ENCODE results near the gene BPIFB3.

Gene BPIFB3

DNA sequence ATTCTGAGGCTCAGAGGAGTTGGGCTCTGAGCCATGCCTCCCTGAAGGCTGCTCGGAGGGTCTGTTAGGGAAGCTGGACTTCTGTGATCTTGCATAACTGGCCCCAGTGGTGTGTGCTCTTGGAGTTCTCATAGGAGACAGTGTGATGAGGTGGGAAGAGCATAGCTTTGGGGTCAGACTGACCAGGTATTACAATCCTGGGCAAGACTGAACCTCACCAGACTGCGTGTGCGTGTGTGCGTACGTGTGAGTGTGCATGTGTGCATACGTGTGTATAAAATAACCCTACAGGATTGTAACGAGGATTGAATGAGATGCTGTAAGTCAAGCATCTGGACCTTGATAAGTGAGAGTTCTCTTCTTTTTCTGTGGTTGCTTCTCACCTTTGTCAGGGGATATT is 36.2 kb upstream of the BPIFB3 start:
- Histone ChIP-seq H3K9ac (ENCODE audit: insufficient read length, low read depth) (no peak overlapping the region), H3K4me3 (ENCODE audit: insufficient read length, low read depth) (no peak overlapping the region), H3K36me3 (ENCODE audit: insufficient read depth, insufficient read length, low read length) (no peaks in the 10 kb centered on the region), H3K9me3 (ENCODE audit: insufficient read depth, low read length) (no peaks in the 10 kb centered on the region), H3K27me3 (ENCODE audit: insufficient read depth, insufficient read length) (peaks cover 3% of the 10 kb centered on the region), H3K4me1 (ENCODE audit: insufficient read depth, insufficient read length) (peaks cover 8% of the 10 kb centered on the region)
- no peak for TF ChIP-seq ZNF274 (IDR thresholded peaks at IDR 0.05; ENCODE audit: low read depth, low read length)
- no peak for DNase-seq (ENCODE audit: low read depth, low spot score)

DNA sequence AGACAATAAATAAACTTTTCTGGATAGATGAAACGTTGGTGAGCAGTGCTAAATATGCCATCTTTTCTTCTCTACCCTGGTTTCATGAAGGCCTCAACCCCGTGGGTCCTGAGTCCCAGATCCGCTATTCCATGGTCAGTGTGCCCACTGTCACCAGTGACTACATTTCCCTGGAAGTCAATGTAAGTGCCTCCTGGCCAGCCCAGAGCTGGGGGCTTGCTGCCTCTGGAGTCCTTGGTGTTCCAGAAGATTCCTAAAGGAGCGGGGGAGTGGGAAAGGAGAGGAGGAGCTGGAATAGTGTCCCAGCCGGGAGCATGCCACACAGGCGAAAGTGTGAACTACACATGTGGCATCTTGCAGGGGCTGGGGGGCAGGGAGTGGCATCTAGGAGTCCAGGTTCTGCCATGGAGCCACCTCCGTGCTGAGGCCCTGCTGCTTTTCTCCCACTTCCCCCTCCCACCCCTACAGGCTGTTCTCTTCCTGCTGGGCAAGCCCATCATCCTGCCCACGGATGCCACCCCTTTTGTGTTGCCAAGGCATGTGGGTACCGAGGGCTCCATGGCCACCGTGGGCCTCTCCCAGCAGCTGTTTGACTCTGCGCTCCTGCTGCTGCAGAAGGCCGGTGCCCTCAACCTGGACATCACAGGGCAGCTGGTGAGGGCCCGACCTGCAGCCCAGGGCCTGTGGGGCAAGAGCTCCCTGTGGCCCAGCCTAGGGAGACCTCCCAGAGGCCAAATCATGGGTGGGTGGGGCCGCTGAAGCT is 35.4 kb upstream of the BPIFB3 start:
- TF ChIP-seq ZNF274 (IDR thresholded peaks at IDR 0.05; ENCODE audit: low read depth, low read length) = no peak
- no peak for TF ChIP-seq YY1 (IDR thresholded peaks at IDR 0.05; ENCODE audit: insufficient read depth, insufficient read length)
- TF ChIP-seq SUZ12 (IDR thresholded peaks at IDR 0.05; ENCODE audit: extremely low read depth, insufficient read depth, insufficient read length) = no peak
- H3K9ac ChIP-seq (ENCODE audit: insufficient read length, low read depth) = no peak overlapping the region
- peaks cover 7% of the 10 kb centered on the region for H3K4me1 ChIP-seq (ENCODE audit: insufficient read depth, insufficient read length)

GRCh38 chr20:33019465-33020277 is 34.0 kb upstream of the BPIFB3 start:
- no peak for DNase-seq (ENCODE audit: low read depth, low spot score)
- Histone ChIP-seq H3K9ac (ENCODE audit: insufficient read length, low read depth) (peak overlapping the region; percentile 10), H3K36me3 (ENCODE audit: insufficient read depth, insufficient read length, low read length) (no peaks in the 10 kb centered on the region), H3K4me3 (ENCODE audit: insufficient read length, low read depth) (no peak overlapping the region), H3K4me1 (ENCODE audit: insufficient read depth, insufficient read length) (peaks cover 4% of the 10 kb centered on the region), H3K9me3 (ENCODE audit: insufficient read depth, low read length) (no peaks in the 10 kb centered on the region), H3K27me3 (ENCODE audit: insufficient read depth, insufficient read length) (peaks cover 3% of the 10 kb centered on the region)
- no peak for TF ChIP-seq SUZ12 (IDR thresholded peaks at IDR 0.05; ENCODE audit: extremely low read depth, insufficient read depth, insufficient read length)

More for the DNA sequence above, 35.4 kb upstream of the BPIFB3 start:
- Histone ChIP-seq H3K27me3 (ENCODE audit: insufficient read depth, insufficient read length) (peaks cover 3% of the 10 kb centered on the region), H3K4me3 (ENCODE audit: insufficient read length, low read depth) (no peak overlapping the region), H3K36me3 (ENCODE audit: insufficient read depth, insufficient read length, low read length) (no peaks in the 10 kb centered on the region), H3K9me3 (ENCODE audit: insufficient read depth, low read length) (no peaks in the 10 kb centered on the region)
- DNase-seq (ENCODE audit: low read depth, low spot score) = no peak

- Histone ChIP-seq H3K4me3 (ENCODE audit: insufficient read length, low read depth) (no peak overlapping the region), H3K36me3 (ENCODE audit: insufficient read depth, insufficient read length, low read length) (no peaks in the 10 kb centered on the region), H3K27me3 (ENCODE audit: insufficient read depth, insufficient read length) (peaks cover 3% of the 10 kb centered on the region), H3K4me1 (ENCODE audit: insufficient read depth, insufficient read length) (no peaks in the 10 kb centered on the region), H3K9ac (ENCODE audit: insufficient read length, low read depth) (no peak overlapping the region), H3K9me3 (ENCODE audit: insufficient read depth, low read length) (no peaks in the 10 kb centered on the region)
- DNase-seq (ENCODE audit: low read depth, low spot score) = no peak
- TF ChIP-seq SUZ12 (IDR thresholded peaks at IDR 0.05; ENCODE audit: extremely low read depth, insufficient read depth, insufficient read length) (no peak), ZNF274 (IDR thresholded peaks at IDR 0.05; ENCODE audit: low read depth, low read length) (no peak), YY1 (IDR thresholded peaks at IDR 0.05; ENCODE audit: insufficient read depth, insufficient read length) (no peak)
Observed at GRCh38 chr20:33020278-33021161, 33.2 kb upstream of the BPIFB3 start.

GRCh38 chr20:33021879-33022278 is 31.8 kb upstream of the BPIFB3 start:
- no peak for TF ChIP-seq ZNF274 (IDR thresholded peaks at IDR 0.05; ENCODE audit: low read depth, low read length)
- no peak for TF ChIP-seq YY1 (IDR thresholded peaks at IDR 0.05; ENCODE audit: insufficient read depth, insufficient read length)
- TF ChIP-seq SUZ12 (IDR thresholded peaks at IDR 0.05; ENCODE audit: extremely low read depth, insufficient read depth, insufficient read length) = no peak
- Histone ChIP-seq H3K9ac (ENCODE audit: insufficient read length, low read depth) (no peak overlapping the region), H3K9me3 (ENCODE audit: insufficient read depth, low read length) (no peaks in the 10 kb centered on the region), H3K36me3 (ENCODE audit: insufficient read depth, insufficient read length, low read length) (no peaks in the 10 kb centered on the region), H3K27me3 (ENCODE audit: insufficient read depth, insufficient read length) (peaks cover 3% of the 10 kb centered on the region), H3K4me3 (ENCODE audit: insufficient read length, low read depth) (no peak overlapping the region), H3K4me1 (ENCODE audit: insufficient read depth, insufficient read length) (no peaks in the 10 kb centered on the region)
- no peak for DNase-seq (ENCODE audit: low read depth, low spot score)

GRCh38 chr20:33022289-33022688 is 31.4 kb upstream of the BPIFB3 start:
- Histone ChIP-seq H3K27me3 (ENCODE audit: insufficient read depth, insufficient read length) (peaks cover 3% of the 10 kb centered on the region), H3K9ac (ENCODE audit: insufficient read length, low read depth) (no peak overlapping the region), H3K4me1 (ENCODE audit: insufficient read depth, insufficient read length) (no peaks in the 10 kb centered on the region), H3K36me3 (ENCODE audit: insufficient read depth, insufficient read length, low read length) (no peaks in the 10 kb centered on the region), H3K9me3 (ENCODE audit: insufficient read depth, low read length) (no peaks in the 10 kb centered on the region), H3K4me3 (ENCODE audit: insufficient read length, low read depth) (no peak overlapping the region)
- DNase-seq (ENCODE audit: low read depth, low spot score) = no peak
- TF ChIP-seq SUZ12 (IDR thresholded peaks at IDR 0.05; ENCODE audit: extremely low read depth, insufficient read depth, insufficient read length) (no peak), ZNF274 (IDR thresholded peaks at IDR 0.05; ENCODE audit: low read depth, low read length) (no peak), YY1 (IDR thresholded peaks at IDR 0.05; ENCODE audit: insufficient read depth, insufficient read length) (no peak)

All from NT2/D1 (cell line).